ENCODE measurements around the gene PDE4D.
"Not testable (repeated sequence)": the region's sequence is repeated elsewhere in the genome, so short reads cannot be mapped to it uniquely, and the experiment has no call there.

Gene PDE4D

DNA sequence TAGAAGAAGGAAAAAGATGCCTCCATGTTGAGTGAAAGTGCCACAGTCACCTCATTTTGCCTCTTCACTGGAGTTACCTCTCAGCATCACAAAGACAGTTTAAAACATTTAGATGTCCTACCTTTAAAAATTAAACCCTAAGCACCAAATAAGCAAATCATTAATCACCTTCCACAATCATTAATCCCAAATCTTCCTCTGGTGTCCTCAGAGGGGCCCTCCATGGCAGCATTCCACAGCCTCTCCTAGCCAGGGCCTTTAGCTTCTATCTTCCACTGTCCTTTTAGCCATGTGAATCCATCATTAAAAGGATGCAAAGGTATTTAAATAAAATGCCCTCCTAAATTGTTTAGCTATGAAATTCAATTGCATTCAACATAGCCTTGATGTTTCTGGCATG lies 310.8 kb downstream of the PDE4D start:
- TF ChIP-seq, protein P1, sequence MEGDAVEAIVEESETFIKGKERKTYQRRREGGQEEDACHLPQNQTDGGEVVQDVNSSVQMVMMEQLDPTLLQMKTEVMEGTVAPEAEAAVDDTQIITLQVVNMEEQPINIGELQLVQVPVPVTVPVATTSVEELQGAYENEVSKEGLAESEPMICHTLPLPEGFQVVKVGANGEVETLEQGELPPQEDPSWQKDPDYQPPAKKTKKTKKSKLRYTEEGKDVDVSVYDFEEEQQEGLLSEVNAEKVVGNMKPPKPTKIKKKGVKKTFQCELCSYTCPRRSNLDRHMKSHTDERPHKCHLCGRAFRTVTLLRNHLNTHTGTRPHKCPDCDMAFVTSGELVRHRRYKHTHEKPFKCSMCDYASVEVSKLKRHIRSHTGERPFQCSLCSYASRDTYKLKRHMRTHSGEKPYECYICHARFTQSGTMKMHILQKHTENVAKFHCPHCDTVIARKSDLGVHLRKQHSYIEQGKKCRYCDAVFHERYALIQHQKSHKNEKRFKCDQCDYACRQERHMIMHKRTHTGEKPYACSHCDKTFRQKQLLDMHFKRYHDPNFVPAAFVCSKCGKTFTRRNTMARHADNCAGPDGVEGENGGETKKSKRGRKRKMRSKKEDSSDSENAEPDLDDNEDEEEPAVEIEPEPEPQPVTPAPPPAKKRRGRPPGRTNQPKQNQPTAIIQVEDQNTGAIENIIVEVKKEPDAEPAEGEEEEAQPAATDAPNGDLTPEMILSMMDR (IDR thresholded peaks at IDR 0.05; ENCODE audit: insufficient read depth, low read length, poor library complexity, severe bottlenecking) = no peak
- no peaks in the 10 kb centered on the region for H3K36me3 ChIP-seq (ENCODE audit: control insufficient read depth, insufficient read depth, low read length)
- DNase-seq (ENCODE audit: extremely low read depth, insufficient read length) = no peak
- H3K4me3 ChIP-seq (replicated peaks; ENCODE audit: low read depth, low read length) = no peak overlapping the region
- no peaks in the 10 kb centered on the region for H3K27me3 ChIP-seq (replicated peaks; ENCODE audit: control insufficient read depth, insufficient read depth, low read length)

DNA sequence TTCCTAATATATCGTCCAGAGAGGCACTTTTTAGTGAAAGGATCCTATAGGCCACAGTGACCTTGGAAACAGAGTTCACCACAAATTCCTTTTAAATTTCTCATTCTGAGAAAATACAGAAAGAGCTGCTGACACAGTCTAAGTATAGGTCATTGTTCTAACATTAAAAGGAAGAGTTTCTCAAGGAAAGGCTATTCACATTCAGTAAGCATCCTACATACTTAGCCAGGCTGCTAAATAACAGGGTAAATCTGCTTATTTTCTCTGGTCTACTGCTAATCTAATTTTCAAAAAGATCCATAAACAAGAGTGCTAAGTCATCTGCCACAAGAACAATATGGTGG lies 313.7 kb downstream of the PDE4D start:
- no peak overlapping the region for H3K4me3 ChIP-seq (replicated peaks; ENCODE audit: low read depth, low read length)
- TF ChIP-seq, protein P1 (IDR thresholded peaks at IDR 0.05; ENCODE audit: insufficient read depth, low read length, poor library complexity, severe bottlenecking) = no peak
- no peak for DNase-seq (ENCODE audit: extremely low read depth, insufficient read length)
- H3K36me3 ChIP-seq (ENCODE audit: control insufficient read depth, insufficient read depth, low read length) = no peaks in the 10 kb centered on the region
- H3K27me3 ChIP-seq (replicated peaks; ENCODE audit: control insufficient read depth, insufficient read depth, low read length) = no peaks in the 10 kb centered on the region

DNA sequence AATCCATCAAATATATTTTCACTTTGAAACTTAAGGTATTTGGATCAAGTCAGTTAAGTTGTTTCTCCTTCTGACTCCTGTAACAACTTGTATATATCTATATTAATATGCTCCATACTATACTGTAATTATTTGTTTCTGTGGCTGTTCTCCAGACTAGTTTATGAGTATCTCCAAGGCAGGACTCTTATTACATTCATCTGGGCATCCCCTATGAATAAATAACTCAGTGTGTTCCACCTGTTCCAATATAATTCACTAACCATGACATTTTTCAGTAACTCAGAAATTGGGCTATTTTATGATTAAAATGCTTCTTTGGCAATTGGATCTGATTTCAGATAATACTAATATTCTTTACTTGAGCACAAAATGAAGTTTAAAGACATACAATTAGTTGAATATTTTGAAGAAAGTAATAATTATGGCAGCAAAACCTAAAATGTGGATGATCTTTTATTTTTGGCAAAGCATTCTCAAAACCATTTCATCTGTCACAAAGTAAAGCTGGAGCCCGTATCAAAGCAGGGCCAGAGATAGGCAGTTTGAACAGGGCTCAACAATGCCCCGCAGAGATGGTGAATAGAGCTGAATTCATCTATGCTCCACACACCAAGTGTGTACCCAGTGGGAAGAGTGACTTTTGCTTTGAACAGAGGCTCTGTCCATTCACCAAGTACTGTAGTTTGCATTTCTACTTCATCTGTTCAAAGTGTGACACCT lies 314.3 kb downstream of the PDE4D start:
- TF ChIP-seq, protein P1 (IDR thresholded peaks at IDR 0.05; ENCODE audit: insufficient read depth, low read length, poor library complexity, severe bottlenecking) = no peak
- Histone ChIP-seq H3K27me3 (replicated peaks; ENCODE audit: control insufficient read depth, insufficient read depth, low read length) (no peaks in the 10 kb centered on the region), H3K4me3 (replicated peaks; ENCODE audit: low read depth, low read length) (no peak overlapping the region), H3K36me3 (ENCODE audit: control insufficient read depth, insufficient read depth, low read length) (no peaks in the 10 kb centered on the region)
- DNase-seq (ENCODE audit: extremely low read depth, insufficient read length) = no peak

DNA sequence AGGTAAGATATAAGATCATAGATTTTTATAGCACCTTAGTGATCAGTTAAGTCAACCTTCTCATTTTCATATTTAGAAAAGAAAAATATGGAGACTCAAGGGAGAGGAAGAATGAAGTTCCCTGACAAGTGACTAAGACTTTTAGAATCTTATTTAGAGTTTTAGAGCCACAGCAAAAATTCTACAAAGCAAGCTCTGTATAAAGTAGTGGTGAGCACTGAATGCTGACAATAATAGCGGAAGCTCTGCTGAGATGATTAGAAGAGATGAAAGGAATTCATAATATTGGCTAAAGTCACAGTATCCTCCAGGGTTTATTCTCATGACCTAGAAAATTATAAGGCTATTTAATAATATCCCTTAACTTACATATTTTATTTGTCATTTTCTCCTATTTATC lies 316.0 kb downstream of the PDE4D start:
- no peak for DNase-seq (ENCODE audit: extremely low read depth, insufficient read length)
- Histone ChIP-seq H3K27me3 (replicated peaks; ENCODE audit: control insufficient read depth, insufficient read depth, low read length) (no peaks in the 10 kb centered on the region), H3K36me3 (ENCODE audit: control insufficient read depth, insufficient read depth, low read length) (no peaks in the 10 kb centered on the region), H3K4me3 (replicated peaks; ENCODE audit: low read depth, low read length) (no peak overlapping the region)
- TF ChIP-seq, protein P1 (IDR thresholded peaks at IDR 0.05; ENCODE audit: insufficient read depth, low read length, poor library complexity, severe bottlenecking) = no peak

DNA sequence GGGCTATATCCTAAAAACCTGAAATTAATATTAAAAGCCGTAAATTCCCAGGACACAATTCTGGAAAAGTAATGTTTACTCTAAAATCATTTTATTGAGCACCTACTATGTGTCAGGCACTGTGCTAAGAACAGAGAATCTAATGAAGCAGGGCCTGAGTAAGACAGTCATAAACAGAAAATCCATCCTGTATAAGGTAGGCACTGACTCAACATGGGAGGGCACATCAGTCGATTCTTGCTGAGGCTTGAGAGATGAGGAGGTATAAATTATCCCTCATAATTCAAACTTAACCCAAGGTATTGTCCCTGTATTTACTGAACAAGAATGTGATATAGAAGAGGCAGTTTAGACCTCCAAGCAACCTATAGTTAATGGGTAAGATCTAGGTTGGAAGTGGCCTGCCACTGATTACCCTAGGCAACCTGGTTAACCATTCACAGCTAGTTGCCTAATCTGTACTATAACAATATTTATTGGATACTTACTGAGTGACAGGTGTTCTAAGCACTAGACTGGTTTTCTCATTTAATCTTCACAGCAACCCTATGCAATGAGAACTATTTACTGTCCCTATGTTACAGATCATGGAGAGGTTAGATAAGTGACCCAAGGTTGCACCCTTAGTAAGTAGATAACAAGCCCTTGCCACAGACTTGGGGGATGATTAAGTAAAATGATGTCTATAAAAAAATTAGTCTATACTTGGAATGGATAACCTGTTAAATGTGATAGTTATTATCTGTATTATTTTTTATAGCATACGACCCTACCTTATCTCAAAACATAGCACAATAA lies 317.7 kb downstream of the PDE4D start:
- Histone ChIP-seq H3K27me3 (replicated peaks; ENCODE audit: control insufficient read depth, insufficient read depth, low read length) (no peaks in the 10 kb centered on the region), H3K4me3 (replicated peaks; ENCODE audit: low read depth, low read length) (no peak overlapping the region), H3K36me3 (ENCODE audit: control insufficient read depth, insufficient read depth, low read length) (no peaks in the 10 kb centered on the region)
- DNase-seq (ENCODE audit: extremely low read depth, insufficient read length) = no peak
- TF ChIP-seq, protein P1 (IDR thresholded peaks at IDR 0.05; ENCODE audit: insufficient read depth, low read length, poor library complexity, severe bottlenecking) = no peak

DNA sequence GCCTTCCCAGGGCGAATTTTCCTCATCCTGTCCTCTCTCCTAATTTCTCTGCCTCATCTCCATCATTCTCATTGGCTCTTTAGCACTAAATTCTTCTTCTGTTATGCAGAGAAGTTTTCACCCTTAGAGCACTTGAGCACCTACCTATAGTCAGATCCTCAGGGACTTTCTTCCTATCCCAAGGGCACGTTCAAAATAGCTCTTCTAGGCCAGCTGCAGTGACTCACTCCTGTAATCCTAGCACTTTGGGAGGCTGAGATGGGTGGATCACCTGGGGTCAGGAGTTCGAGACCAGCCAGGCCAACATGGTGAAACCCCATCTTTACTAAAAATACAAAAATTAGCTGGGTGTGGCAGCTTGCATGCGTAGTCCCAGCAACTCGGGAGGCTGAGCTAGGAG lies 320.0 kb downstream of the PDE4D start:
- not testable (repeated sequence) for H3K36me3 ChIP-seq (ENCODE audit: control insufficient read depth, insufficient read depth, low read length); H3K27me3 ChIP-seq (replicated peaks; ENCODE audit: control insufficient read depth, insufficient read depth, low read length); H3K4me3 ChIP-seq (replicated peaks; ENCODE audit: low read depth, low read length); DNase-seq (ENCODE audit: extremely low read depth, insufficient read length)
